ENCODE data around the gene TSPAN14.
"Not testable (repeated sequence)": the region's sequence is repeated elsewhere in the genome, so short reads cannot be mapped to it uniquely, and the experiment has no call there.

TSPAN14 gene

GRCh38 chr10:80530251-80530650 is 76.1 kb downstream of the TSPAN14 start:
- H3K27ac Mint-ChIP-seq = no peak overlapping the region
- no peaks in the 10 kb centered on the region for H3K9me3 Mint-ChIP-seq
- DNase-seq (peak; percentile 48), ATAC-seq (peak; percentile 94)
- peak overlapping the region; percentile 6 for H3K4me3 Mint-ChIP-seq
- H3K27me3 Mint-ChIP-seq = no peaks in the 10 kb centered on the region
- H3K4me1 Mint-ChIP-seq = peaks cover 57% of the 10 kb centered on the region
- H3K36me3 Mint-ChIP-seq (ENCODE audit: low read depth) = no peaks in the 10 kb centered on the region

- Mint-ChIP-seq H3K27ac (peak overlapping the region; percentile 60), H3K4me1 (peaks cover 57% of the 10 kb centered on the region), H3K4me3 (no peak overlapping the region), H3K9me3 (no peaks in the 10 kb centered on the region), H3K27me3 (no peaks in the 10 kb centered on the region), H3K36me3 (ENCODE audit: low read depth) (peaks cover 1% of the 10 kb centered on the region)
- no peak for DNase-seq
- ATAC-seq = no peak
These were observed 76.7 kb downstream of the TSPAN14 start for GRCh38 chr10:80530816-80531215.

- ATAC-seq (no peak), DNase-seq (no peak)
- H3K4me1 Mint-ChIP-seq = peaks cover 54% of the 10 kb centered on the region
- no peak overlapping the region for H3K27ac Mint-ChIP-seq
- no peaks in the 10 kb centered on the region for H3K9me3 Mint-ChIP-seq
- H3K4me3 Mint-ChIP-seq = no peak overlapping the region
- peaks cover 1% of the 10 kb centered on the region for H3K36me3 Mint-ChIP-seq (ENCODE audit: low read depth)
- no peaks in the 10 kb centered on the region for H3K27me3 Mint-ChIP-seq
These were observed 78.5 kb downstream of the TSPAN14 start for GRCh38 chr10:80532571-80532970.

- H3K4me1 Mint-ChIP-seq = peaks cover 44% of the 10 kb centered on the region
- H3K4me3 Mint-ChIP-seq; DNase-seq; H3K27ac Mint-ChIP-seq; H3K27me3 Mint-ChIP-seq; H3K9me3 Mint-ChIP-seq; H3K36me3 Mint-ChIP-seq (ENCODE audit: low read depth); ATAC-seq: not testable (repeated sequence)
These were observed 79.9 kb downstream of the TSPAN14 start for GRCh38 chr10:80534059-80534458.

GRCh38 chr10:80534646-80535045 is 80.5 kb downstream of the TSPAN14 start:
- peaks cover 41% of the 10 kb centered on the region for H3K4me1 Mint-ChIP-seq
- not testable (repeated sequence) for ATAC-seq; H3K27ac Mint-ChIP-seq; H3K4me3 Mint-ChIP-seq; DNase-seq; H3K9me3 Mint-ChIP-seq; H3K36me3 Mint-ChIP-seq (ENCODE audit: low read depth); H3K27me3 Mint-ChIP-seq

GRCh38 chr10:80535671-80536360 is 81.7 kb downstream of the TSPAN14 start:
- DNase-seq = peak; percentile 77
- Mint-ChIP-seq H3K4me1 (peaks cover 38% of the 10 kb centered on the region), H3K36me3 (ENCODE audit: low read depth) (peaks cover 1% of the 10 kb centered on the region), H3K27ac (peak overlapping the region; percentile 93), H3K9me3 (no peaks in the 10 kb centered on the region), H3K4me3 (peak overlapping the region; percentile 80), H3K27me3 (no peaks in the 10 kb centered on the region)
- ATAC-seq = peak; percentile 87

- no peak for DNase-seq
- peaks cover 37% of the 10 kb centered on the region for H3K4me1 Mint-ChIP-seq
- H3K4me3 Mint-ChIP-seq = peak overlapping the region; percentile 80
These were observed 82.3 kb downstream of the TSPAN14 start for GRCh38 chr10:80536361-80536835.

GRCh38 chr10:80537086-80537735 is 83.1 kb downstream of the TSPAN14 start:
- no peaks in the 10 kb centered on the region for H3K27me3 Mint-ChIP-seq
- peaks cover 34% of the 10 kb centered on the region for H3K4me1 Mint-ChIP-seq
- peak overlapping the region; percentile 80 for H3K4me3 Mint-ChIP-seq
- no peaks in the 10 kb centered on the region for H3K9me3 Mint-ChIP-seq
- H3K27ac Mint-ChIP-seq = peak overlapping the region; percentile 72
- DNase-seq (no peak), ATAC-seq (no peak)
- H3K36me3 Mint-ChIP-seq (ENCODE audit: low read depth) = peaks cover 1% of the 10 kb centered on the region

More at GRCh38 chr10:80536361-80536835, 82.3 kb downstream of the TSPAN14 start:
- H3K36me3 Mint-ChIP-seq (ENCODE audit: low read depth) = peaks cover 1% of the 10 kb centered on the region
- H3K27ac Mint-ChIP-seq = peak overlapping the region; percentile 93
- ATAC-seq = no peak
- H3K9me3 Mint-ChIP-seq = no peaks in the 10 kb centered on the region
- no peaks in the 10 kb centered on the region for H3K27me3 Mint-ChIP-seq

GRCh38 chr10:80537736-80538480 is 83.8 kb downstream of the TSPAN14 start, which contains the start of gene SH2D4B:
Gene SH2D4B, plus strand, starts transcription at chr10:80537902. Its CDS starts 430 bp downstream, at chr10:80538332.
- H3K4me3 Mint-ChIP-seq = peak within 1 kb of the TSS; percentile 80
- no peak for ATAC-seq
- H3K36me3 Mint-ChIP-seq (ENCODE audit: low read depth) = peaks cover 1% of the 10 kb centered on the region
- H3K9me3 Mint-ChIP-seq = no peaks in the 10 kb centered on the region
- peaks cover 32% of the 10 kb centered on the region for H3K4me1 Mint-ChIP-seq
- no peak for DNase-seq
- H3K27me3 Mint-ChIP-seq = no peaks in the 10 kb centered on the region
- peak within 1 kb of the TSS; percentile 72 for H3K27ac Mint-ChIP-seq

GRCh38 chr10:80538481-80539185 is 84.5 kb downstream of the TSPAN14 start:
- Mint-ChIP-seq H3K4me3 (no peak overlapping the region), H3K4me1 (peaks cover 32% of the 10 kb centered on the region), H3K9me3 (no peaks in the 10 kb centered on the region), H3K27me3 (no peaks in the 10 kb centered on the region), H3K36me3 (ENCODE audit: low read depth) (peaks cover 1% of the 10 kb centered on the region), H3K27ac (no peak overlapping the region)
- DNase-seq (no peak), ATAC-seq (no peak)

GRCh38 chr10:80539421-80540031 is 85.4 kb downstream of the TSPAN14 start:
- no peak overlapping the region for H3K4me3 Mint-ChIP-seq
- H3K36me3 Mint-ChIP-seq (ENCODE audit: low read depth) = peaks cover 1% of the 10 kb centered on the region
- ATAC-seq (peak; percentile 7), DNase-seq (no peak)
- peaks cover 32% of the 10 kb centered on the region for H3K4me1 Mint-ChIP-seq
- H3K27me3 Mint-ChIP-seq = no peaks in the 10 kb centered on the region
- no peaks in the 10 kb centered on the region for H3K9me3 Mint-ChIP-seq
- H3K27ac Mint-ChIP-seq = no peak overlapping the region

- Mint-ChIP-seq H3K36me3 (ENCODE audit: low read depth) (peaks cover 1% of the 10 kb centered on the region), H3K4me1 (peaks cover 32% of the 10 kb centered on the region), H3K4me3 (no peak overlapping the region), H3K27me3 (peaks cover 2% of the 10 kb centered on the region), H3K9me3 (no peaks in the 10 kb centered on the region), H3K27ac (peak overlapping the region; percentile 41)
- DNase-seq (no peak), ATAC-seq (no peak)
These were observed 86.0 kb downstream of the TSPAN14 start for GRCh38 chr10:80540136-80540535.

- DNase-seq (no peak), ATAC-seq (no peak)
- Mint-ChIP-seq H3K4me3 (no peak overlapping the region), H3K4me1 (peaks cover 29% of the 10 kb centered on the region), H3K27me3 (peaks cover 2% of the 10 kb centered on the region), H3K9me3 (no peaks in the 10 kb centered on the region), H3K27ac (peak overlapping the region; percentile 41), H3K36me3 (ENCODE audit: low read depth) (no peaks in the 10 kb centered on the region)
These were observed 86.5 kb downstream of the TSPAN14 start for GRCh38 chr10:80540618-80540980.

Data from activated naive CD8-positive, alpha-beta T cell treated with anti-CD3 and anti-CD28 coated beads, Interleukin-2, amount 50 U/mL, for 24 hours (primary cell).